ENCODE measurements around the gene LYPLA2. TPM values are rescaled to one million over a fixed set of nuclear protein-coding genes. Genes with fewer than 3 reads are reported as not detected.

Gene LYPLA2
- total RNA-seq, 4 donors from 2014 or later: 23.1 to 110 (median 84.4) TPM

GRCh38 chr1:23743287-23744152 lies 47.4 kb upstream of the LYPLA2 start, which contains the start of gene ELOA:
ELOA (plus strand) TSS chr1:23743471; CDS start chr1:23743504, 33 bp downstream.
- intact Hi-C loops (cut with DNase I; ENCODE audit: low total_unique reads) (no loop called here), in situ Hi-C loops (cut with MboI; ENCODE audit: low pct_ligation_motif_present in 1 of 4, low pct_unique_long_range_greater_than_20kb in 1 of 4, low sequenced_read_pairs in 3 of 4) (loop anchor here in 1 of 4 donors (10.0 kb wide), 1 partner anchor 49 kb away; the partner anchor contains the start of gene RPL11)
- H3K4me3 ChIP-seq: peak within 1 kb of the TSS; percentile 72 to 95 (median 82)
- H3K9me3 ChIP-seq: no peaks in the 10 kb centered on the region
- DNase-seq: peak; percentile 78
- 1% methylated on average over 74 of the region's 119 CpGs; no CpG with 5 or more reads in 1 of the 2 donors for WGBS, 2 donors (ENCODE audit: low coverage in 1 of 2)
- peak within 1 kb of the TSS; percentile 90 to 95 (median 94) for H3K27ac ChIP-seq
- peaks cover 9 to 32% (median 18%) of the 10 kb centered on the region in 4 donors for H3K4me1 ChIP-seq
- peak; percentile 78 to 86 (median 84) for TF ChIP-seq POLR2AphosphoS5 (IDR thresholded peaks at IDR 0.05)
- peak; percentile 78 for TF ChIP-seq POLR2A (IDR thresholded peaks at IDR 0.05)
- TF ChIP-seq EP300 (IDR thresholded peaks at IDR 0.05; ENCODE audit: low read depth): no peak
- no peak for TF ChIP-seq CTCF (IDR thresholded peaks at IDR 0.05)
- no peaks in the 10 kb centered on the region for H3K27me3 ChIP-seq
- H3K36me3 ChIP-seq: no peaks in the 10 kb centered on the region

- Histone ChIP-seq H3K4me3 (peak overlapping the region in 1 of 4 donors; percentile 78), H3K9me3 (no peaks in the 10 kb centered on the region), H3K27me3 (no peaks in the 10 kb centered on the region), H3K27ac (peak overlapping the region in 1 of 4 donors; percentile 95), H3K4me1 (peaks cover 9 to 32% (median 18%) of the 10 kb centered on the region in 4 donors), H3K36me3 (peaks cover 0 to 7% (median 2%) of the 10 kb centered on the region in 4 donors)
- DNase-seq: no peak
- peak in 4 of 5 experiments; percentile 38 to 54 (median 47) for TF ChIP-seq CTCF (IDR thresholded peaks at IDR 0.05)
- TF ChIP-seq POLR2AphosphoS5 (IDR thresholded peaks at IDR 0.05): no peak
- no peak for TF ChIP-seq EP300 (IDR thresholded peaks at IDR 0.05; ENCODE audit: low read depth)
- no peak for TF ChIP-seq POLR2A (IDR thresholded peaks at IDR 0.05)
- WGBS, 2 donors (ENCODE audit: low coverage in 1 of 2): 33 to 40% methylated on average over 1 of the region's 1 CpG
- intact Hi-C loops (cut with DNase I; ENCODE audit: low total_unique reads): no loop called here
- in situ Hi-C loops (cut with MboI; ENCODE audit: low pct_ligation_motif_present in 1 of 4, low pct_unique_long_range_greater_than_20kb in 1 of 4, low sequenced_read_pairs in 3 of 4): loop anchor here in 1 of 4 donors (10.0 kb wide), 1 partner anchor 51 kb away; the partner anchor contains the start of gene RPL11
Observed at GRCh38 chr1:23745515-23745914, 45.4 kb upstream of the LYPLA2 start.

- Histone ChIP-seq H3K27me3 (no peaks in the 10 kb centered on the region), H3K27ac (no peak overlapping the region), H3K4me1 (peaks cover 9 to 27% (median 17%) of the 10 kb centered on the region in 4 donors), H3K4me3 (no peak overlapping the region), H3K9me3 (no peaks in the 10 kb centered on the region), H3K36me3 (peaks cover 0 to 31% (median 15%) of the 10 kb centered on the region in 4 donors)
- TF ChIP-seq EP300 (IDR thresholded peaks at IDR 0.05; ENCODE audit: low read depth) (no peak), POLR2AphosphoS5 (IDR thresholded peaks at IDR 0.05) (no peak), POLR2A (IDR thresholded peaks at IDR 0.05) (no peak), CTCF (IDR thresholded peaks at IDR 0.05) (no peak)
- DNase-seq: no peak
- intact Hi-C loops (cut with DNase I; ENCODE audit: low total_unique reads): no loop called here
- in situ Hi-C loops (cut with MboI; ENCODE audit: low pct_ligation_motif_present in 1 of 4, low pct_unique_long_range_greater_than_20kb in 1 of 4, low sequenced_read_pairs in 3 of 4): loop anchor here in 1 of 4 donors (10.0 kb wide), 1 partner anchor 53 kb away; the partner anchor contains the start of gene RPL11
- 61 to 77% methylated on average over 2 to 3 of the region's 3 CpGs for WGBS, 2 donors (ENCODE audit: low coverage in 1 of 2)
Observed at GRCh38 chr1:23748016-23748415, 42.9 kb upstream of the LYPLA2 start.

Measured in transverse colon (tissue), 4 donors.